Epithelial cell of proximal tubule (primary cell): Measurements from ENCODE around the gene TNNT3. TPM values are rescaled to one million over a fixed set of nuclear protein-coding genes. Genes with fewer than 3 reads are reported as not detected.

Source experiments
- DNase-seq: peaks from one replicate; pipeline ENCODE4 v3.0.0-alpha.2; 2011; ENCODE audit warnings: low read depth
- H3K4me3 ChIP-seq: 2 replicates; pipeline ENCODE4 v1.5.1; 2011; ENCODE audit warnings: low read depth, mild to moderate bottlenecking, low read length
- total RNA-seq: library from RNA; depleted of rRNA; stranded (reverse); fragments of >200 nt; gene quantifications from 2 replicates; pipeline ENCODE4 v1.2.3, GENCODE V29; 2015
- TF ChIP-seq, protein P1 (sequence below): conservative IDR thresholded peaks from 2 replicates; pipeline ENCODE4 v1.5.1; 2012; ENCODE audit warnings: low read depth, mild to moderate bottlenecking, low read length

TNNT3 gene
- total RNA-seq, 1 donor from 2014 or later = not detected

DNA sequence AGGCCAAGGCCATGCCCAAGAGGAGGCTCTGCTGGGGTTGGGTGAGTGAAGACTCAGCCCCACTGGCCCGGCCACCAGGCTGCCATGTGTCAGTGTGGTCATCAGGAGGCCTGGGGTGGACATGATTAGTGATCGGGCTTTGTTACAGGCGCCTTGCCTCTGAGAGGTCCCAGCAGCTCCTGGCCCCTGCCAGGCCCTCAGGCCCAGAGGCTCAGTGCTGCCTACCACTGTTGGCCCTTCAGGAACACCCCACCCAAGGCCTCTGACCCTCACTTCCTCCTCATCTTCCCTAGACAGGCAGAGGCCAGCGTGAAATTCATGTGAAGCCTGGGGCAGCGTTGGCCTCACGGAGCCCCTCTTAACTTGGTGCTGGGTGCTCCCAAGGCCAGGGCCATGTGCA lies 29.8 kb downstream of the TNNT3 start:
- no peak overlapping the region for H3K4me3 ChIP-seq
- TF ChIP-seq, protein P1, sequence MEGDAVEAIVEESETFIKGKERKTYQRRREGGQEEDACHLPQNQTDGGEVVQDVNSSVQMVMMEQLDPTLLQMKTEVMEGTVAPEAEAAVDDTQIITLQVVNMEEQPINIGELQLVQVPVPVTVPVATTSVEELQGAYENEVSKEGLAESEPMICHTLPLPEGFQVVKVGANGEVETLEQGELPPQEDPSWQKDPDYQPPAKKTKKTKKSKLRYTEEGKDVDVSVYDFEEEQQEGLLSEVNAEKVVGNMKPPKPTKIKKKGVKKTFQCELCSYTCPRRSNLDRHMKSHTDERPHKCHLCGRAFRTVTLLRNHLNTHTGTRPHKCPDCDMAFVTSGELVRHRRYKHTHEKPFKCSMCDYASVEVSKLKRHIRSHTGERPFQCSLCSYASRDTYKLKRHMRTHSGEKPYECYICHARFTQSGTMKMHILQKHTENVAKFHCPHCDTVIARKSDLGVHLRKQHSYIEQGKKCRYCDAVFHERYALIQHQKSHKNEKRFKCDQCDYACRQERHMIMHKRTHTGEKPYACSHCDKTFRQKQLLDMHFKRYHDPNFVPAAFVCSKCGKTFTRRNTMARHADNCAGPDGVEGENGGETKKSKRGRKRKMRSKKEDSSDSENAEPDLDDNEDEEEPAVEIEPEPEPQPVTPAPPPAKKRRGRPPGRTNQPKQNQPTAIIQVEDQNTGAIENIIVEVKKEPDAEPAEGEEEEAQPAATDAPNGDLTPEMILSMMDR = no peak
- DNase-seq = no peak

DNA sequence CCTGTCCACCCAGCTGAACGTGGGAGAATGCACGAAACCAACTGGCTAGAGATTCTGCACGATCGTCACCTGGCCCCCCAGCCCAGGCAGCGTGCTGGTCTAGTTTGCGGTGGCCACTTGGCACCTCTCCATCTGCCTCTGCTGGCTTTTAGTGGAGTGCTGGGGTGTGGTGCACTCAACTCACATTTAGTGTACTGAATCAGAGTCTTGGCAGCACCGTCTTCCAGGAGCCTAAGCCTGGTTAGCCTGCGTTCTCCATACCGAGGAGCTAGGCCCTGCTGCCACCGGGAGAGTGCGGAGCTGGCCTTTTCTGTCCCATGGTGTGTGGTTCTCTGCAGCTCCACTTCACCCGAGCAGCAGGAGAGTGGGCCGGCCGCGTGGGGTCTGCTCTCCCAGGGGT lies 30.4 kb downstream of the TNNT3 start:
- no peak overlapping the region for H3K4me3 ChIP-seq
- TF ChIP-seq, protein P1 = no peak
- no peak for DNase-seq

DNA sequence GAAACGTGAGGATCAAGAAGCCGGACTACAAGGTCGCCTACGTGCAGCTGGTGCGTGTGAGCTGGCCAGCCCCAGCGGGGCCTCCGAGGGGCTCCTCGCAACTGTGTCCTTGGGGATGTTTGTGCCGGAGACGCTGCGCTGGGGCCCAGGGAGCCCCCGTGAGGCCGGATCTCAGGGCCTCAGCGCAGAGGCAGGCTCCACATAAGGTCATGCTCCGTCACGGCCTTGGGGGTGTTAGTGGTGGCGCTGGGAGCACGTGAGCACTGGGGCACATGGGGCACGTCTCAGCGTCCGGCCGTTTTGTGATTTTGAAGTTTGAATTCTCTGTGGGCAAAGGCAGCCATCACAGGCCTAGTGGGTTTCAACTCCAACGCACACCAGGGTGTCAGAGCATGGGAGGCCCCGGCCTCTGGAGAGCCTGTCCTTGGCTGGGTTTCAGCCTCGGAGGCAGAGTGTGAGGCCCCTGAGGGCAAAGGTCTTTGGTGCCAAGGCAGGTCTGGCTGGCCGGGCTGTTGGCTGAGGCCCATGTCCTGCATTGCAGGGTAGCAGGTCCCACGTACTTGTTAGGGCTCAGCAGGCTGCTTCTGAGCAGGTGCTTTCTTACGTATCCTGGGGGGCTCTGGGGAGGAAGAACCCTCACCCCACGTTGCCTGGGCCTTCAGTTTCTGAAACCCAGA lies 33.4 kb downstream of the TNNT3 start:
- TF ChIP-seq, protein P1 = no peak
- DNase-seq = no peak
- H3K4me3 ChIP-seq = no peak overlapping the region

DNA sequence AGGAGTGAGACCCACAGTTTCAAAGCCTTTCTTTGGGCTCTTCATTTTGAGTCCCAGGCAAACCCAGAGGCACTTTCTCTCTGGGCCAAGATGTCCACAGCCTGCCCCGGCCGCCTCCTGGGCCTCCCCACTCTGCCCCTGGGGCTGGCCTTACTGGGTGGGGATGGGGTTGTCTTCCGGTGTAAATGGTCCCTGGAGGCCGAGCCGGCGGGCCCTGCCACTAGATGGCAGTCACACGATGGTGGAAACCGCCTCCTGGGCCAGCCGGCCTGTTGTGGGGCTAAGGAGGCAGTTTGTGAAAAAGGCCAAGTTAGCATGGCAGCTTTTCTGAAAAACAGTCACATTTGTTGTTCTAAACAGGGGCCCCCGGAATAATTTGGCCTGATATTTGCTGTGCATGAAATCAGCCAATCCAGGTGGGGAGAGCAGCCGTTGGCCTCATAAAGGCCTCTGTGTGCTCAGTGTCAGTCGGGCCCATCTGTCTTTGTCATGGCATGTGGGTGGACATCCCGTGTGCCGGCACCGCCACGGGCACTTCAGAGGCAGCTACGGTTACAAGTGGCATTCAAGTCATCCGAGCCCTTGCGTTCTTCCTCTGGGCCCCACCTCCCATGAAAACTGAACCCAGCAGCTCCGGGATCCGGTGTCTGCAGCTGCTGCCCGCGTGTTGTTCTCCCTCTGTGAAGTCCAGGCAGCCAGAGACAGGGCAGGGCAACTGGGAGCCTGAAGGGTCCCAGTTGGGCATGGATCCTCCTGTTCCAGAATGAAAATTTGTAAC lies 34.2 kb downstream of the TNNT3 start:
- H3K4me3 ChIP-seq = no peak overlapping the region
- TF ChIP-seq, protein P1 = no peak
- DNase-seq = no peak

DNA sequence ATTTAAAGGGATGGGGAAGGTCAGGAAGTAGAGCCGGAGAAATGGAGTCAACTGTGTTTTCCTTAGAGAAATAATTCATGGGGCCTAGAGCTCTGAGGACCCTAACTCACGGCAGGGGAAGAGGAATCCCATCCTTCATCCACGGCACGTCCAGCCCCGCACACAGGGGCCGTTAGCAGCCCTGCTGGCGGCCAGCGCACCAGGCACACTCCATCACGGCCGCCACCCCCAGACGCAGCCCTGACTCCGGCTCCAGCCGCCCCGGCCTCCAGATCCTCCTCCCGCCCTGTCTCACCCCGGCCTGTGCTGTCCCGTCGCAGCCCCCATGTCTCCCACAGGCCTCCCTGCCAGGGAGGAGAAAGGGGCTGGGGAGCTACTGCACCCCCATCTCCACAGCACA lies 38.9 kb downstream of the TNNT3 start:
- TF ChIP-seq, protein P1 = no peak
- DNase-seq = no peak
- H3K4me3 ChIP-seq = no peak overlapping the region

DNA sequence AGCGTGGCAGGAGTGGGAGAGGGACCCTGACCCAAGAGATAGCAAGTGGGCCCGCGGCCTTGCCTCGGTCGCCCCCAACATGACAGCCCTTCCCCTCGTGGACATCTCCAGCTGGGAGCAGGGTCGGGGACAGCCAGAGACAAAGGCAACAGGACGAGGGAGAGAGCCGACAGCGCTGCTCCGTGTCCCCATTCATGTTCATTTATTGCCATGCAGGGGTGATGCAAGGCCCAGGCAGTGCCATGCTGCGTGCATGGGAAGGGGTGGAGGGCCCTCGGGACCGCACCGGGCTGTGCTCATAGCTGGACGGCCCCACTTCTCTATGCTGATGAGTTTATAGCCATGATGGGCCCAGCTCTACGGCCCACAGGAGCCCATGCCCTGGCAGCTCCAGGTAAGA lies 40.3 kb downstream of the TNNT3 start:
- no peak for DNase-seq
- TF ChIP-seq, protein P1 = no peak
- H3K4me3 ChIP-seq = no peak overlapping the region
